Stimulated activated CD8-positive, alpha-beta memory T cell treated with anti-CD3 and anti-CD28 coated beads, Interleukin-4, amount 100 ng/mL, for 1 hour (primary cell): ENCODE results near the gene RBM47.
"Not testable (repeated sequence)": the region's sequence is repeated elsewhere in the genome, so short reads cannot be mapped to it uniquely, and the experiment has no call there.

Source experiments
- DNase-seq, 2 donors: peaks; one replicate each; pipeline ENCODE4 v3.0.0-alpha.2; 2020; ENCODE audit warnings: low read depth in 2 of 2, low spot score in 1 of 2

Gene RBM47

GRCh38 chr4:40564815-40565483 is 64.7 kb downstream of the RBM47 start:
- no peak for DNase-seq

- no peak for DNase-seq
Observed at GRCh38 chr4:40564004-40564403, 65.7 kb downstream of the RBM47 start.

GRCh38 chr4:40563401-40563800 is 66.3 kb downstream of the RBM47 start:
- no peak for DNase-seq

- no peak for DNase-seq
Observed at GRCh38 chr4:40562681-40563080, 67.0 kb downstream of the RBM47 start.

- no peak for DNase-seq
Observed at GRCh38 chr4:40562208-40562607, 67.5 kb downstream of the RBM47 start.

- DNase-seq = not testable (repeated sequence)
Observed at GRCh38 chr4:40561543-40562177, 68.0 kb downstream of the RBM47 start.

GRCh38 chr4:40559585-40560465 is 69.8 kb downstream of the RBM47 start:
- DNase-seq = no peak

- no peak for DNase-seq
Observed at GRCh38 chr4:40557736-40558135, 71.9 kb downstream of the RBM47 start.

GRCh38 chr4:40555176-40555900 is 74.3 kb downstream of the RBM47 start:
- DNase-seq = no peak

- DNase-seq = not testable (repeated sequence)
Observed at GRCh38 chr4:40554641-40555040, 75.0 kb downstream of the RBM47 start.

GRCh38 chr4:40553995-40554394 is 75.7 kb downstream of the RBM47 start:
- DNase-seq = no peak

GRCh38 chr4:40552536-40552935 is 77.1 kb downstream of the RBM47 start:
- DNase-seq = no peak

- DNase-seq = not testable (repeated sequence)
Observed at GRCh38 chr4:40551568-40552136, 78.0 kb downstream of the RBM47 start.

GRCh38 chr4:40550948-40551462 is 78.7 kb downstream of the RBM47 start:
- no peak for DNase-seq

GRCh38 chr4:40550196-40550595 is 79.5 kb downstream of the RBM47 start:
- DNase-seq = no peak

GRCh38 chr4:40548256-40548655 is 81.4 kb downstream of the RBM47 start:
- no peak for DNase-seq

- no peak for DNase-seq
Observed at GRCh38 chr4:40547789-40548132, 81.9 kb downstream of the RBM47 start.

- no peak for DNase-seq
Observed at GRCh38 chr4:40546969-40547788, 82.5 kb downstream of the RBM47 start.

- DNase-seq = no peak
Observed at GRCh38 chr4:40546506-40546905, 83.2 kb downstream of the RBM47 start.

- not testable (repeated sequence) for DNase-seq
Observed at GRCh38 chr4:40545487-40545886, 84.2 kb downstream of the RBM47 start.
